Measurements from ENCODE around the gene TKTL1.

Gene TKTL1

GRCh38 chrX:154321152-154321551, 25.6 kb downstream of the TKTL1 start:
- H3K4me2 ChIP-seq (ENCODE audit: low read depth, low read length, poor library complexity, severe bottlenecking): no peak overlapping the region
- no peak overlapping the region for H3K4me3 ChIP-seq (ENCODE audit: low read length, poor library complexity, severe bottlenecking)
- H3K9me2 ChIP-seq (replicated peaks; ENCODE audit: low read depth, low read length): no peaks in the 10 kb centered on the region
- no peak overlapping the region for H3K9ac ChIP-seq (ENCODE audit: low read depth, low read length, poor library complexity, severe bottlenecking)
- H3F3A ChIP-seq (ENCODE audit: low read depth): no peaks in the 10 kb centered on the region
- H3K79me2 ChIP-seq (ENCODE audit: insufficient read depth, low read length): no peaks in the 10 kb centered on the region
- H3K36me3 ChIP-seq (ENCODE audit: insufficient read depth, low read length): no peaks in the 10 kb centered on the region
- TF ChIP-seq CTCF (conservative IDR thresholded peaks at IDR 0.05; ENCODE audit: low read length) (no peak), EZH2phosphoT487 (IDR thresholded peaks at IDR 0.05; ENCODE audit: borderline replicate concordance) (no peak)
- H2AFZ ChIP-seq (ENCODE audit: low read length): no peak overlapping the region
- H3K9me3 ChIP-seq (ENCODE audit: insufficient read depth, low read depth, low read length): no peaks in the 10 kb centered on the region
- H4K20me1 ChIP-seq (ENCODE audit: insufficient read depth, low read length, poor library complexity, severe bottlenecking): no peaks in the 10 kb centered on the region
- peaks cover 3% of the 10 kb centered on the region for H3K4me1 ChIP-seq (ENCODE audit: insufficient read depth, low read length, poor library complexity, severe bottlenecking)
- no peaks in the 10 kb centered on the region for H3K27me3 ChIP-seq (ENCODE audit: insufficient read depth, low read length, poor library complexity, severe bottlenecking)

- TF ChIP-seq CTCF (conservative IDR thresholded peaks at IDR 0.05; ENCODE audit: low read length): no peak
- TF ChIP-seq EZH2phosphoT487 (IDR thresholded peaks at IDR 0.05; ENCODE audit: borderline replicate concordance): no peak
- no peak overlapping the region for H3K4me2 ChIP-seq (ENCODE audit: low read depth, low read length, poor library complexity, severe bottlenecking)
- no peaks in the 10 kb centered on the region for H3K9me2 ChIP-seq (replicated peaks; ENCODE audit: low read depth, low read length)
- H3K9ac ChIP-seq (ENCODE audit: low read depth, low read length, poor library complexity, severe bottlenecking): no peak overlapping the region
- H3K4me1 ChIP-seq (ENCODE audit: insufficient read depth, low read length, poor library complexity, severe bottlenecking): peaks cover 7% of the 10 kb centered on the region
- no peaks in the 10 kb centered on the region for H3K79me2 ChIP-seq (ENCODE audit: insufficient read depth, low read length)
- no peaks in the 10 kb centered on the region for H4K20me1 ChIP-seq (ENCODE audit: insufficient read depth, low read length, poor library complexity, severe bottlenecking)
- H3K9me3 ChIP-seq (ENCODE audit: insufficient read depth, low read depth, low read length): no peaks in the 10 kb centered on the region
- no peaks in the 10 kb centered on the region for H3K36me3 ChIP-seq (ENCODE audit: insufficient read depth, low read length)
- no peaks in the 10 kb centered on the region for H3K27me3 ChIP-seq (ENCODE audit: insufficient read depth, low read length, poor library complexity, severe bottlenecking)
- H2AFZ ChIP-seq (ENCODE audit: low read length): no peak overlapping the region
- no peaks in the 10 kb centered on the region for H3F3A ChIP-seq (ENCODE audit: low read depth)
- no peak overlapping the region for H3K4me3 ChIP-seq (ENCODE audit: low read length, poor library complexity, severe bottlenecking)
These were observed 26.0 kb downstream of the TKTL1 start for GRCh38 chrX:154321594-154321993.

GRCh38 chrX:154322890-154323289, 27.3 kb downstream of the TKTL1 start:
- H3K4me2 ChIP-seq (ENCODE audit: low read depth, low read length, poor library complexity, severe bottlenecking): no peak overlapping the region

More at GRCh38 chrX:154322890-154323289, 27.3 kb downstream of the TKTL1 start:
- TF ChIP-seq EZH2phosphoT487 (IDR thresholded peaks at IDR 0.05; ENCODE audit: borderline replicate concordance) (no peak), CTCF (conservative IDR thresholded peaks at IDR 0.05; ENCODE audit: low read length) (no peak)
- H3K4me3 ChIP-seq (ENCODE audit: low read length, poor library complexity, severe bottlenecking): no peak overlapping the region
- H3K79me2 ChIP-seq (ENCODE audit: insufficient read depth, low read length): no peaks in the 10 kb centered on the region
- no peaks in the 10 kb centered on the region for H4K20me1 ChIP-seq (ENCODE audit: insufficient read depth, low read length, poor library complexity, severe bottlenecking)
- no peak overlapping the region for H3K9ac ChIP-seq (ENCODE audit: low read depth, low read length, poor library complexity, severe bottlenecking)
- H3K9me3 ChIP-seq (ENCODE audit: insufficient read depth, low read depth, low read length): no peaks in the 10 kb centered on the region
- no peaks in the 10 kb centered on the region for H3K36me3 ChIP-seq (ENCODE audit: insufficient read depth, low read length)
- H3K9me2 ChIP-seq (replicated peaks; ENCODE audit: low read depth, low read length): no peaks in the 10 kb centered on the region
- H2AFZ ChIP-seq (ENCODE audit: low read length): no peak overlapping the region
- no peaks in the 10 kb centered on the region for H3K27me3 ChIP-seq (ENCODE audit: insufficient read depth, low read length, poor library complexity, severe bottlenecking)
- H3F3A ChIP-seq (ENCODE audit: low read depth): no peaks in the 10 kb centered on the region
- H3K4me1 ChIP-seq (ENCODE audit: insufficient read depth, low read length, poor library complexity, severe bottlenecking): peaks cover 15% of the 10 kb centered on the region
